Memory B cell (primary cell): Measurements from ENCODE around the gene TRIM13.
"Not testable (repeated sequence)": the region's sequence is repeated elsewhere in the genome, so short reads cannot be mapped to it uniquely, and the experiment has no call there.

Source experiments
- ATAC-seq: fragments of 150-1000 bp; cut with Tn5 transposase; 2 replicates; pipeline ENCODE4 v1.10.0; 2021; ENCODE audit warnings: low read depth, mild to moderate bottlenecking, moderate library complexity
- DNase-seq, 2 donors: peaks; one replicate each; pipeline ENCODE4 v3.0.0; 2022; ENCODE audit warnings: low spot score in 2 of 2
- H3K27ac Mint-ChIP-seq: one replicate; pipeline ENCODE4 v1.8.0; 2022; ENCODE audit warnings: mild to moderate bottlenecking, moderate library complexity, mixed read lengths
- H3K27me3 Mint-ChIP-seq: one replicate; pipeline ENCODE4 v1.8.0; 2022; ENCODE audit warnings: mixed read lengths
- H3K36me3 Mint-ChIP-seq: one replicate; pipeline ENCODE4 v1.8.0; 2022; ENCODE audit warnings: mild to moderate bottlenecking, mixed read lengths
- H3K4me1 Mint-ChIP-seq: one replicate; pipeline ENCODE4 v1.8.0; 2022; ENCODE audit warnings: mixed read lengths
- H3K4me3 Mint-ChIP-seq: one replicate; pipeline ENCODE4 v1.8.0; 2022; ENCODE audit warnings: mild to moderate bottlenecking, moderate library complexity, mixed read lengths
- H3K9me3 Mint-ChIP-seq: one replicate; pipeline ENCODE4 v1.8.0; 2022; ENCODE audit warnings: mixed read lengths

The TRIM13 gene, protein sequence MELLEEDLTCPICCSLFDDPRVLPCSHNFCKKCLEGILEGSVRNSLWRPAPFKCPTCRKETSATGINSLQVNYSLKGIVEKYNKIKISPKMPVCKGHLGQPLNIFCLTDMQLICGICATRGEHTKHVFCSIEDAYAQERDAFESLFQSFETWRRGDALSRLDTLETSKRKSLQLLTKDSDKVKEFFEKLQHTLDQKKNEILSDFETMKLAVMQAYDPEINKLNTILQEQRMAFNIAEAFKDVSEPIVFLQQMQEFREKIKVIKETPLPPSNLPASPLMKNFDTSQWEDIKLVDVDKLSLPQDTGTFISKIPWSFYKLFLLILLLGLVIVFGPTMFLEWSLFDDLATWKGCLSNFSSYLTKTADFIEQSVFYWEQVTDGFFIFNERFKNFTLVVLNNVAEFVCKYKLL

DNA sequence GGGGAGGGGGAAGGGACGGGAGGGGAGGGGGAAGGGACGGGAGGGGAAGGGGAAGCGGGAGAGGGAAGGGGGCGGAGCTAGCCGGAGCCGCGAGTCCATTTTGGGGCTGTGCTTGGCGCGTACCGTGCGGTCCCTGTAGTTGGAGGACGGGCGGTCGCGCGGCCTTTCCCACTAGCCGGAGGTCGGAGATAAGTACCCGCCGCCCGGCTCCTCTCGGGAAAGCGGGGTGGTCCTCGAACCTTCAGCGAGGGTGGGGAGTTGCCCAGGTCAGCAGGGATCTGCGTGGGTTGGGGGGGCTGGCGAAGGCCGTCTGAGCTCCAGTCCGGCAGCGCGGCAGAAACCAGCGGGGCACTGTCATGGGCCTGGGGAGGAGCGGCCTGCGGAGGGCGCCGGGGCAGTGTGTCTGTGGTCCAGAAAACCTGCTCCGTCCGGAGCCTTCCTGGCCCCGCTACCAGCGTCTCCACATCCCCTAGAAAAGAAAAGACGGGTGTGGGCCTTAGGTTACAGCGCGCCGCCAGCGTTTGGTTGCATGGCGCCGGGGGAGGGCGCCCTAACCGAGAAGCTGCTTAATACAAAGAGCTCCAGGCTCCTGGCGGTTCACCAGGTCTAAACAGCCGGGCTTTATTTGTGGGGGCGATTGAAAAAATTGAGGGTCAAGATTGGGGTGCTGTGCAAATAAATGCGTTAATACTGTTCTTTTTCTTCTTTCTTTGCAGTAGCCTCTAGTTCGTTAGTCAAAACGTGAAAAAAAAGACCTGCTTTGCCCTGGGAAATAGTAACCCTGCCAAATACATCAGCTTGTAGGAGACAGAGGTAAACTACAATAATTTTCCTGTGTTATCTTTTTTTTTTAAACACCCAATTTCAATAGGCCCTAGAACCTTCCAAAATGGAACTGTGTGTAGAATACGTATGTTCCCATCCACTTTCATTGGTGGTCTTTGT, at the start of gene TRIM13:
Gene TRIM13, plus strand, starts transcription at position 92 of the 945 bp plus-strand sequence. CDS start 14,899 bp downstream, outside the sequence.
- peak; percentile 79 for ATAC-seq
- H3K4me3 Mint-ChIP-seq: peak within 1 kb of the TSS; percentile 77
- H3K4me1 Mint-ChIP-seq: peaks cover 22% of the 10 kb centered on the region
- H3K36me3 Mint-ChIP-seq: peaks cover 13% of the 10 kb centered on the region
- no peaks in the 10 kb centered on the region for H3K27me3 Mint-ChIP-seq
- peak; percentile 82 to 86 for DNase-seq
- H3K27ac Mint-ChIP-seq: peak within 1 kb of the TSS; percentile 71
- no peaks in the 10 kb centered on the region for H3K9me3 Mint-ChIP-seq

DNA sequence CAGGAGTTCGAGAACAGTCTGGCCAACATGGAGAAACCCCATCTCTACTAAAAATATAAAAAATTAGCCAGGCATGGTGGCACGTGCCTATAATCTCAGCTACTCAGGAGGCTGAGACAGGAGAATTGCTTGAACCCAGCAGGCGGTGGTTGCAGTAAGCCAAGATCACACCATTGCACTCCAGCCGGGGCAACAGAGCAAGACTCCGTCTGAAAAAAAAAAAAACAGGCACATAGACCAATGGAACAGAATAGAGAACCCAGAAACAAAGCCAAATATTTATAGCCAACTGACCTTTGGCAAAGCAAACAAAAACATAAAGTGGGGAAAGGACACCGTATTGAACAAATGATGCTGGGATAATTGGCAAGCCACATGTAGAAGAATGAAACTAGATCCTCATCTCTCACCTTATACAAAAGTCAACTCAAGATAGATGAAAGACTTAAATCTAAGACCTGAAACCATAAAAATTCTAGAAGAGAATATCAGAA, 48.0 kb upstream of the TRIM13 start:
- DNase-seq, ATAC-seq, H3K27ac Mint-ChIP-seq, H3K36me3 Mint-ChIP-seq, H3K4me1 Mint-ChIP-seq, H3K9me3 Mint-ChIP-seq, H3K27me3 Mint-ChIP-seq, H3K4me3 Mint-ChIP-seq: not testable (repeated sequence)

DNA sequence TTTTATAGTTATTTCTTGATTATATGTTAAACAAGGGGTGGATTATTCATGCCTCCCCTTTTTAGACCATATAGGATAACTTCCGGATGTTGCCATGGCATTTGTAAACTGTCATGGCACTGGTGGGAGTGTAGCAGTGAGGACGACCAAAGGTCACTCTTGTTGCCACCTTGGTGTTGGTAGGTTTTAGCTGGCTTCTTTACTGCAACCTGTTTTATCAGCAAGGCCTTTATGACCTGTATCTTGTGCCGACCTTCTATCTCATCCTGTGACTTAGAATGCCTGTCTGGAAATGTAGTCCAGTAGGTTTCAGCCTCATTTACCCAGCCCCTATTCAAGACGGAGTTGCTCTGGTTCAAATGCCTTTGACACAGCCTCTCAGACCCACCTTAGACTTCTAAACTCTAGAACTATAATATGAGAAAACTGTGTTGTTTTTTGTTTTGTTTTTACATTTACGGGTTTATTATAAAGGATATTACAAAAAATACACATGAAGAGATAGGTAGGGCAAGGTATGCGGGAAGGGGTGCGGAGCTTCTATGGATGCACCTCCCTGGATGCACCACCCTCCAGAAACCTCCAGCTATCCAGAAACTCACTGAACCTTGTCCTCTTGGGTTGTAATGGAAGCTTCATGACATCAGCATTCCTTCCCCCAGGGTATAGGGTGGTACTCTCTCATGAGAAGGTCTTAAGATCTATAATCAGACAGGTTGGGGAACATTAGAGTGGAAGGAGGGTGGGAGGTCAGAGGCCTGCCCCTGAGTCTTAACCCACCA, 44.9 kb upstream of the TRIM13 start:
- no peaks in the 10 kb centered on the region for H3K9me3 Mint-ChIP-seq
- H3K27me3 Mint-ChIP-seq: peaks cover 1% of the 10 kb centered on the region
- no peak overlapping the region for H3K27ac Mint-ChIP-seq
- H3K4me3 Mint-ChIP-seq: no peak overlapping the region
- peaks cover 6% of the 10 kb centered on the region for H3K36me3 Mint-ChIP-seq
- DNase-seq: no peak
- H3K4me1 Mint-ChIP-seq: peaks cover 10% of the 10 kb centered on the region
- no peak for ATAC-seq

DNA sequence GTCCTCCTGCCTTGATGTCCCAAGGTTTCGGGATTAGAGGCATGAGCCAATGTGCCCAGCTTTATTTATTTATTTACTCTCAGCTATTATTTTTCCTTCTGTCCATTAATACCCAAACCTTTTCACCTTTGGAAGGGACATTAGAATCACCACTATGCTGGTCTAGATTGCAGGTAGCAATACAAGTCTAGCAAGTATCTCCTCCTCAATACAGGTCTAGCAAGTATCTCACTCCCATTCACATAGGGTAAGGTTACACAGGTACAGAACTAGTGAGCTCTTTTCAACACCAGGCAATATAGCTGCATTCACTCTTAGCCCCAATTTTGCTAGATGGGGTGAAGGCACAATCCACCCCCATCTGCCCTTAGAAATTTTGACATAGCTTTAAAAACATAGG, 43.3 kb upstream of the TRIM13 start:
- Mint-ChIP-seq H3K36me3 (peaks cover 8% of the 10 kb centered on the region), H3K4me3 (no peak overlapping the region), H3K4me1 (peaks cover 10% of the 10 kb centered on the region), H3K9me3 (no peaks in the 10 kb centered on the region), H3K27me3 (peaks cover 1% of the 10 kb centered on the region), H3K27ac (no peak overlapping the region)
- DNase-seq (no peak), ATAC-seq (no peak)

DNA sequence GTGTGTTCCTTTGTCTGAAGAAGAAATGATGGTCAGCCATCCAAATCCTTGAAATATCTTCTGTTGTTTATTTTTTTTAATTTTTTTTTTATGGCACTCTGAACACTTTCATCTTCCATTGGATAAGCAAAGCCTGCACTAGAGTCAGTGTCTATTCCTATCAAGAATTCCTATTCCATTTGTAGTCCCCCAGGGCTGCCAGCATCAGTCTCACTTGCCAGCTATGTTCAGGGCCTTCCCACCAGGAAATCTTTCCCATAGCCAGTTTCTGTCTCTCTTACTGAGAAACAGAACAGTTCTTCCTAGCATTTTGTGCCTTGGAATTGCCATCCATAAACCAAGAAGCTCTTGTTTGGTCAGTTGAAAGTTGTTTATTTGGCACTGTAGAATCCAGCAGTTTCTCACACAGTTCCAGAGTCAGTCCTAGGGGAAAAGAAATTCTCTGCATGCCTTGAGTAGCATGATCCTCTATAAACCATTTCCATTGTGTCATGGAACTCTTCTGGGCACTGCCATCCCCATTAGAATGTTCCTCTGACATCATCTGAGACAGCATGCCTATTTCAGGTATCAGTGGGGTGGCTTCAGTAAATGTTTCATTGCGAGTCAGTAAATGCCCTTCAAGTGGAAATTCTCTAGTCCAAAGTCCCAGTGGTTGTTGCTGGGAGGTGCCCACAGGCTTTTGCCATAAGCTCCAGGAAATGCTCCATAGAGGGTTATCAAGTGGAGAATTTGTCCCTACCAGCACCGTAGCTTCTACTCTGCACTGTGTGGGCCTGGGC, 42.0 kb upstream of the TRIM13 start:
- peaks cover 10% of the 10 kb centered on the region for H3K4me1 Mint-ChIP-seq
- H3K27ac Mint-ChIP-seq: no peak overlapping the region
- ATAC-seq (no peak), DNase-seq (no peak)
- H3K36me3 Mint-ChIP-seq: peaks cover 12% of the 10 kb centered on the region
- no peaks in the 10 kb centered on the region for H3K27me3 Mint-ChIP-seq
- peaks cover 2% of the 10 kb centered on the region for H3K9me3 Mint-ChIP-seq
- no peak overlapping the region for H3K4me3 Mint-ChIP-seq

DNA sequence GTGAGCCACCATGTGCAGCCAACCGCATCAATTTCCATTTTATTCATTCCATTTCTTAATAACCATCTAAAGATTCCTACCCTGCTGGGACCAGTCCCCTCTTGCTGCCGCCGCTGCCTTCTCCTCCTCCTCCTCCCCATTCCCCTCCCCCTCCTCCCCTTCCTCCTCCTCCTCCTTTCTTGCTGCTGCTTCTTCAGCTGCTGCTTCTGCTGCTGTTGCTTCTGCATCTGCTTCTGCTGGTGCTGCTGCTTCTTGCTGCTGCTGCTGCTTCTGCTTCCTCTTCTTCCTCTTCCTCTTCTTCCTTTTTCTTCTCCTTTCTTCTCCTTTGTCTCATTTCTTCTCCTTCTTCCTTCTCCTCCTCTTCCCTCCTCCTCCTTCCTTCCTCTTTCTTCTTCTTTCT, 40.7 kb upstream of the TRIM13 start:
- Mint-ChIP-seq H3K36me3 (peaks cover 19% of the 10 kb centered on the region), H3K4me3 (no peak overlapping the region), H3K27me3 (no peaks in the 10 kb centered on the region), H3K27ac (no peak overlapping the region), H3K9me3 (peaks cover 5% of the 10 kb centered on the region), H3K4me1 (peaks cover 10% of the 10 kb centered on the region)
- ATAC-seq: no peak
- DNase-seq: no peak

DNA sequence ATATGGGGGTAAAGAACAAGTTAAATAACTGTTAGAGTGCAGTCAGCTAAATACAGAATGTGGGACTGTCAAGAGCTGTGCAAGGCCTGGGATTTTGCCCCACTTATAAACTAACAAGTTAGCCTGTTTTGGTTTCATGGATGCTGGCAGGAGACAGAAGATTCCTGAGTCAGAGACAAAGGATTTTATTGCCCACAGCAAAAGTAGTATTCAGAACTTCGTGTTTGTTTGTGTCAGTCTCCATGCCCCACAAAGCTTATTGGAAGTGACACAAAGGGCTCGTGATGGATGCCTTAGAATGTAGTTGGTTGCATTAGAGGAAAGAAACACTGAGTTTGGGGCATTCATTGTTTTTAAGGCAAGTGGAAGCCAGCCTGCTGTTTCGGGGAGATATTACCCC, 38.5 kb upstream of the TRIM13 start:
- no peak overlapping the region for H3K4me3 Mint-ChIP-seq
- ATAC-seq: no peak

DNA sequence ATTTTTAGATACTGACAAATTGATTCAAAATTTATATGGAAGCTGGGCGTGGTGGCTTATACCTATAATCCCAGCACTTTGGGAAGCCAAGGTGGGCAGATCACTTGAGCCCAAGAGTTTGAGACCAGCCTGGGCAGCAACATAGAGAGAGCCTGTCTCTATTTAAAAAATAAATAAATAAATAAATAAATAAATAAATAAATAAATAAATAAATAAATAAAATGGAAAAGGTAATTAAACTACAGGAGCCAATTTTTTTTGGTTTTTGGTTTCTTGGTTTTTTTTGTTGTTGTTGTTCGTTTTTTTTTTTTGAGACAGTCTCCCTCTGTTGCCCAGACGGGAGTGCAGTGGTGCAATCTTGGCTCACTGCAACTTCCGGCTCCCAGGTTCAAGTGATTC, 29.4 kb upstream of the TRIM13 start:
- Mint-ChIP-seq H3K9me3 (peaks cover 19% of the 10 kb centered on the region), H3K27ac (no peak overlapping the region), H3K4me3 (no peak overlapping the region), H3K27me3 (no peaks in the 10 kb centered on the region), H3K36me3 (peaks cover 25% of the 10 kb centered on the region), H3K4me1 (no peaks in the 10 kb centered on the region)
- DNase-seq (no peak), ATAC-seq (no peak)

More for the DNA sequence above, 38.5 kb upstream of the TRIM13 start:
- no peak overlapping the region for H3K27ac Mint-ChIP-seq
- no peak for DNase-seq
- H3K9me3 Mint-ChIP-seq: peaks cover 12% of the 10 kb centered on the region
- H3K36me3 Mint-ChIP-seq: peaks cover 28% of the 10 kb centered on the region
- peaks cover 10% of the 10 kb centered on the region for H3K4me1 Mint-ChIP-seq
- no peaks in the 10 kb centered on the region for H3K27me3 Mint-ChIP-seq

DNA sequence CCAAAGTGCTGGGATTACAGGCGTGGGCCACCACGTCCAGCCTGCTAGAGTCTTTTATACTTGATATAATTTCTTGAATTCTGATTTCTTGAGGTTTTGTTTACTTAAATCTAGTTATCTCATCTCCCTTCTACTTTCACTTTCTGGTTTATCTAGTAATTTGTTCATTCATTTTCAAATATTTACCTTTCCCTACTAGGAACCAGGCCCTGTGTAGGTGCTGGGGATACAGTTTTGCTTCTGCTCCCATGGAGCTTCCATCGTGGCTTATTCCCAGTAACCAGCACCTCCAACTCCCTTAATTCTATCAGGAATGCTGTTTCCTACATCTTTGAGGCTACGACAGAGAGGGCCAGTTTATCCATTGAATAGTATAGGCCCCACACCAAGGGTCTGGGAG, 24.1 kb upstream of the TRIM13 start:
- ATAC-seq: no peak
- H3K27me3 Mint-ChIP-seq: no peaks in the 10 kb centered on the region
- H3K36me3 Mint-ChIP-seq: no peaks in the 10 kb centered on the region
- H3K9me3 Mint-ChIP-seq: no peaks in the 10 kb centered on the region
- no peak overlapping the region for H3K4me3 Mint-ChIP-seq
- DNase-seq: no peak
- peaks cover 4% of the 10 kb centered on the region for H3K4me1 Mint-ChIP-seq
- H3K27ac Mint-ChIP-seq: no peak overlapping the region

DNA sequence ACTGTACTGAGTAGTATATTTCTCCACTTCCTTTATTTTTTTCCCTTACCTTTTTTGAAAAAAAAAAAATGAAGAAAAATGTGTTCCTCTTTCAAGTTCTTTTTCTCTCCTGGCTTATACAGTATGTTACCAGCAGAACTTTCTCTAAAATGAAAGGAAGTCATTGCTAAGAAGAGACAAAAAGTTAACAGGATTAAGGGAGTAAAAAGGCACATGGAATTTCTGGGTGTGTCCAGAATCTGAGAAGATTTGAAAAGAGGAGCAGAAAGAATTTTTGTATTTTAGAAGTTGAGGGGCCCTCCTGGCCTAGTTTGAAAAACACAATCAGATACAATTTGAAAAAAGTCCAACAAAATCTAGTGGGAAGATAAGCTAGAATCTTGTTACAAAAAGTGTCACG, 21.0 kb upstream of the TRIM13 start:
- Mint-ChIP-seq H3K4me1 (peaks cover 4% of the 10 kb centered on the region), H3K27ac (no peak overlapping the region), H3K9me3 (no peaks in the 10 kb centered on the region), H3K36me3 (no peaks in the 10 kb centered on the region), H3K27me3 (no peaks in the 10 kb centered on the region), H3K4me3 (no peak overlapping the region)
- no peak for ATAC-seq
- DNase-seq: no peak

DNA sequence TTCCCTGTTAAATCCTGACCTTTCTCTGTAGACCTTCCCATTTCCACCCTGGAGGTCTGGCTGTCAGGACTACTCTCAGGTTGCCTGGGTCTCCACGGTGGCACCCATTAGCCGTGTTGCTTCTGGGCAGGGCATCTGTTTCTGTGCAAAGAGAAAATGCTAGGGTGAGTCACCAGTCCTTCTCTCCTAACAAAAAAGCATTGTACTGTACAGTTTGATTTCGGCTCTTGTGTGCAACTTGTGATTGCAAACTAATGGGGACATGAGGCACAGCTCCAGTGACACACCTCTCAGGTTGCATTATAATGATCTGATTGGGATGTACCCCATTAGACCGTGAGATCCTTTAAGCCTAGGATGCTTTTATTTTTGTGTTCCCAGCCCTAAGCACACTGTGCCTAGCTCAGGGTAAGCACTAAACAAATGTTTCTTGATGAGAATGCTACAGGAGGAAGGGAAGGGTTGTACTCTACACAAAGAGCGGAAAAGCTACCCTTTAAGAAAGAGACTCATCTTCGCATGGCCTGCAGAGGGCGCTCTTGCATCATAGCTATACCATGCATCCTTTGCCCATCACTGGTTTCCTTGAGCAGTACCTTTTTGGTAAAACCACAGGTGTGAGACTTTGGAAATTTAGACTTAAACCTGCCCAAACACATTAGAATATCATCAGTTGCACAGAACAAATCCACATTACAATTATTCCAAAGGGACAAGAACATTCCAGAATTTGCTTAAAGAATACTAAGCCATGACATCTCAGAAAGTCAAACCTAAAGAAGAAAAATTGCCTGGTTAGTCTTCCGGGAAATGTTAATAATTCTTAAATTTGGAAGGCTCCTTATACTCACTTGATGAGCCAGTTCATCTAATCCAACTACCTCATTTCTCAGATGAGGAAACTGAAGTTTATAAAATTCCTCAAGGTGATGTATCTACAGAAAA, 20.3 kb upstream of the TRIM13 start:
- peaks cover under 1% of the 10 kb centered on the region for H3K36me3 Mint-ChIP-seq
- peaks cover 4% of the 10 kb centered on the region for H3K4me1 Mint-ChIP-seq
- no peak overlapping the region for H3K4me3 Mint-ChIP-seq
- H3K9me3 Mint-ChIP-seq: no peaks in the 10 kb centered on the region
- H3K27me3 Mint-ChIP-seq: no peaks in the 10 kb centered on the region
- no peak overlapping the region for H3K27ac Mint-ChIP-seq
- DNase-seq (peak; percentile 67 to 74), ATAC-seq (peak; percentile 93)

DNA sequence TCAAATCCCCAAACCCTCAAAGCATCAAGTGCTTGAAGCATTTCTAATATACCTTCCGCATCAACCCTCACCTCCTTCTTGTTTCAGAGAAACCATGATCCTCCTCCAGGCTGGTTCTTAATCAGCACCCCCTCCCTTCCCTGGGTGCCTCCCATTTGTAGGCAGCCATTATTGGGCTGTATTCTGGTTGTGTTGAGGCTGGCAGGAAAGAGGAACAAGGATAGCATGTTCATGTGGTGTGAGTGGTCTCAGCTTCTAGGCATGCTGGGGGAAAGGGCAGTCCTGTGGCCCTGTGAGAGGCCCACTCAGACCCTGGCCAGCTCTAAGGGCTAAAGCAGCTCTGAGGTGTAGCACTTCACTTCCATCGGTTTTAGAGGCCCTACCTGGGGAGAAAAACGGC, 18.9 kb upstream of the TRIM13 start:
- DNase-seq: no peak
- ATAC-seq: no peak
- no peak overlapping the region for H3K4me3 Mint-ChIP-seq
- H3K36me3 Mint-ChIP-seq: peaks cover 4% of the 10 kb centered on the region
- H3K9me3 Mint-ChIP-seq: no peaks in the 10 kb centered on the region
- no peaks in the 10 kb centered on the region for H3K27me3 Mint-ChIP-seq
- H3K27ac Mint-ChIP-seq: no peak overlapping the region
- peaks cover 4% of the 10 kb centered on the region for H3K4me1 Mint-ChIP-seq
